Measurements from ENCODE around the gene PRKCE.

Gene PRKCE

GRCh38 chr2:46050489-46050888, 399.0 kb downstream of the PRKCE start:
- no peak for DNase-seq (ENCODE audit: low read depth)
- no peak for TF ChIP-seq CTCF (conservative IDR thresholded peaks at IDR 0.05; ENCODE audit: control insufficient read depth, insufficient read depth, low read depth, low read length)

GRCh38 chr2:46051085-46051484, 399.6 kb downstream of the PRKCE start:
- H3K4me3 ChIP-seq (ENCODE audit: control insufficient read depth, low read depth, low read length) = no peak overlapping the region
- no peak for TF ChIP-seq CTCF (conservative IDR thresholded peaks at IDR 0.05; ENCODE audit: control insufficient read depth, insufficient read depth, low read depth, low read length)
- DNase-seq (ENCODE audit: low read depth) = no peak

More at GRCh38 chr2:46050489-46050888, 399.0 kb downstream of the PRKCE start:
- H3K4me3 ChIP-seq (ENCODE audit: control insufficient read depth, low read depth, low read length) = no peak overlapping the region

GRCh38 chr2:46053564-46053963, 402.1 kb downstream of the PRKCE start:
- no peak for TF ChIP-seq CTCF (conservative IDR thresholded peaks at IDR 0.05; ENCODE audit: control insufficient read depth, insufficient read depth, low read depth, low read length)
- no peak for DNase-seq (ENCODE audit: low read depth)

GRCh38 chr2:46056541-46056940, 405.1 kb downstream of the PRKCE start:
- TF ChIP-seq CTCF (conservative IDR thresholded peaks at IDR 0.05; ENCODE audit: control insufficient read depth, insufficient read depth, low read depth, low read length) = no peak

More at GRCh38 chr2:46053564-46053963, 402.1 kb downstream of the PRKCE start:
- H3K4me3 ChIP-seq (ENCODE audit: control insufficient read depth, low read depth, low read length) = no peak overlapping the region

GRCh38 chr2:46058140-46058539, 406.7 kb downstream of the PRKCE start:
- no peak overlapping the region for H3K4me3 ChIP-seq (ENCODE audit: control insufficient read depth, low read depth, low read length)
- no peak for DNase-seq (ENCODE audit: low read depth)
- TF ChIP-seq CTCF (conservative IDR thresholded peaks at IDR 0.05; ENCODE audit: control insufficient read depth, insufficient read depth, low read depth, low read length) = no peak

More at GRCh38 chr2:46056541-46056940, 405.1 kb downstream of the PRKCE start:
- no peak for DNase-seq (ENCODE audit: low read depth)
- H3K4me3 ChIP-seq (ENCODE audit: control insufficient read depth, low read depth, low read length) = no peak overlapping the region

GRCh38 chr2:46062637-46063412, 411.4 kb downstream of the PRKCE start:
- H3K4me3 ChIP-seq (ENCODE audit: control insufficient read depth, low read depth, low read length) = no peak overlapping the region
- peak; percentile 91 for DNase-seq (ENCODE audit: low read depth)
- TF ChIP-seq CTCF (conservative IDR thresholded peaks at IDR 0.05; ENCODE audit: control insufficient read depth, insufficient read depth, low read depth, low read length) = peak; percentile 97
